OCI-LY7 (cell line): ENCODE measurements around the gene CCT8.

Experiments used
- EZH2phosphoT487 ChIP-seq: fragments of 200-600 bp; sonication (generic); IDR thresholded peaks from 2 replicates; pipeline ENCODE4 v1.6.1; 2018; ENCODE audit warnings: low read depth, borderline replicate concordance, mild to moderate bottlenecking, mixed run types, antibody characterized with exemption, low read length, moderate library complexity, mixed read lengths
- TF ChIP-seq, protein P1 (sequence below): fragments of 200-600 bp; sonication (generic); conservative IDR thresholded peaks from 2 replicates; pipeline ENCODE4 v1.5.1; 2014; ENCODE audit warnings: mild to moderate bottlenecking, antibody characterized with exemption, low read length, moderate library complexity, mixed read lengths

DNA sequence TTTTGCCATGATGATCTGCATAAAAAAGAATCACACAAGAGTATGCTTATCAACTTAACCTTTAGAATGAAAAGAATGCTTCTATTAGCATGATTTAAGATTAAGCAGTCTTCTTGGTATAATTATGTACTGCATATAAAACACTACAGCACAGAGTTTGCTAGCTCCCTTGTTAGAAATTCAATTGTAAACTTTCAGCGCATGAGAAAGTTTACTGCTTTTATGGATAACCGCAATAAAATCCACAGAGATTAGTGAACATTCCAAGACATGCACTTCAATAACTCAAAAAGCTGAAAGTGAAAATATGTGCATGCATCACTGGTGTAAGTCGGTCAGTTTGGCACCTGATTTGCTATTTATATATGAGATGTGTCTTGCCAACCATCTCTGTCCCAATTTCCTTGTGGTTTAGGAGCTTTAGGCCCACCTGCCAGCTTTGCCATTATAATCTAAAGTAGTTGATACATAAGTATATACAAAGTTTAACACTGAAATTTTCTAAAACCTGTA is 16.9 kb downstream of the CCT8 start:
- TF ChIP-seq, protein P1, sequence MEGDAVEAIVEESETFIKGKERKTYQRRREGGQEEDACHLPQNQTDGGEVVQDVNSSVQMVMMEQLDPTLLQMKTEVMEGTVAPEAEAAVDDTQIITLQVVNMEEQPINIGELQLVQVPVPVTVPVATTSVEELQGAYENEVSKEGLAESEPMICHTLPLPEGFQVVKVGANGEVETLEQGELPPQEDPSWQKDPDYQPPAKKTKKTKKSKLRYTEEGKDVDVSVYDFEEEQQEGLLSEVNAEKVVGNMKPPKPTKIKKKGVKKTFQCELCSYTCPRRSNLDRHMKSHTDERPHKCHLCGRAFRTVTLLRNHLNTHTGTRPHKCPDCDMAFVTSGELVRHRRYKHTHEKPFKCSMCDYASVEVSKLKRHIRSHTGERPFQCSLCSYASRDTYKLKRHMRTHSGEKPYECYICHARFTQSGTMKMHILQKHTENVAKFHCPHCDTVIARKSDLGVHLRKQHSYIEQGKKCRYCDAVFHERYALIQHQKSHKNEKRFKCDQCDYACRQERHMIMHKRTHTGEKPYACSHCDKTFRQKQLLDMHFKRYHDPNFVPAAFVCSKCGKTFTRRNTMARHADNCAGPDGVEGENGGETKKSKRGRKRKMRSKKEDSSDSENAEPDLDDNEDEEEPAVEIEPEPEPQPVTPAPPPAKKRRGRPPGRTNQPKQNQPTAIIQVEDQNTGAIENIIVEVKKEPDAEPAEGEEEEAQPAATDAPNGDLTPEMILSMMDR, result no peak
- TF ChIP-seq EZH2phosphoT487, result no peak
